ENCODE measurements around the gene UGT1A7.

UGT1A7 gene

GRCh38 chr2:233798335-233799086, 116.8 kb downstream of the UGT1A7 start:
- DNase-seq (ENCODE audit: low read depth, low spot score): no peak
- no peak overlapping the region for H3K4me3 ChIP-seq (ENCODE audit: low read length)
- H3K27ac ChIP-seq (ENCODE audit: low read length): no peak overlapping the region
- no peaks in the 10 kb centered on the region for H3K9me3 ChIP-seq (ENCODE audit: control insufficient read depth, insufficient read depth, low read length)
- WGBS (ENCODE audit: insufficient coverage, insufficient read length): no CpG with 5 or more reads among the region's 14 CpGs
- H3K36me3 ChIP-seq (ENCODE audit: control insufficient read depth, insufficient read depth, low read length): 0 out of 2 replicates have a peak, but pooled peaks cover 1% of the 10 kb centered on the region
- no peaks in the 10 kb centered on the region for H3K4me1 ChIP-seq (ENCODE audit: control insufficient read depth, insufficient read depth, low read length)
- no peaks in the 10 kb centered on the region for H3K27me3 ChIP-seq (ENCODE audit: control insufficient read depth, insufficient read depth, low read length)

- Histone ChIP-seq H3K4me3 (ENCODE audit: low read length) (no peak overlapping the region), H3K4me1 (ENCODE audit: control insufficient read depth, insufficient read depth, low read length) (no peaks in the 10 kb centered on the region), H3K27me3 (ENCODE audit: control insufficient read depth, insufficient read depth, low read length) (no peaks in the 10 kb centered on the region), H3K27ac (ENCODE audit: low read length) (no peak overlapping the region), H3K36me3 (ENCODE audit: control insufficient read depth, insufficient read depth, low read length) (no peaks in the 10 kb centered on the region), H3K9me3 (ENCODE audit: control insufficient read depth, insufficient read depth, low read length) (no peaks in the 10 kb centered on the region)
- WGBS (ENCODE audit: insufficient coverage, insufficient read length): no CpG with 5 or more reads among the region's 7 CpGs
- DNase-seq (ENCODE audit: low read depth, low spot score): no peak
Observed at GRCh38 chr2:233799087-233799665, 117.5 kb downstream of the UGT1A7 start.

GRCh38 chr2:233799716-233800115, 118.0 kb downstream of the UGT1A7 start:
- no peak overlapping the region for H3K27ac ChIP-seq (ENCODE audit: low read length)
- no peaks in the 10 kb centered on the region for H3K4me1 ChIP-seq (ENCODE audit: control insufficient read depth, insufficient read depth, low read length)
- no peaks in the 10 kb centered on the region for H3K27me3 ChIP-seq (ENCODE audit: control insufficient read depth, insufficient read depth, low read length)
- WGBS (ENCODE audit: insufficient coverage, insufficient read length): no CpG with 5 or more reads among the region's 5 CpGs
- no peak overlapping the region for H3K4me3 ChIP-seq (ENCODE audit: low read length)
- DNase-seq (ENCODE audit: low read depth, low spot score): no peak
- no peaks in the 10 kb centered on the region for H3K36me3 ChIP-seq (ENCODE audit: control insufficient read depth, insufficient read depth, low read length)
- no peaks in the 10 kb centered on the region for H3K9me3 ChIP-seq (ENCODE audit: control insufficient read depth, insufficient read depth, low read length)

GRCh38 chr2:233800208-233800607, 118.5 kb downstream of the UGT1A7 start:
- H3K27me3 ChIP-seq (ENCODE audit: control insufficient read depth, insufficient read depth, low read length): no peaks in the 10 kb centered on the region
- no CpG with 5 or more reads among the region's 7 CpGs for WGBS (ENCODE audit: insufficient coverage, insufficient read length)
- H3K27ac ChIP-seq (ENCODE audit: low read length): no peak overlapping the region
- DNase-seq (ENCODE audit: low read depth, low spot score): no peak
- no peaks in the 10 kb centered on the region for H3K9me3 ChIP-seq (ENCODE audit: control insufficient read depth, insufficient read depth, low read length)
- H3K4me3 ChIP-seq (ENCODE audit: low read length): no peak overlapping the region
- H3K36me3 ChIP-seq (ENCODE audit: control insufficient read depth, insufficient read depth, low read length): no peaks in the 10 kb centered on the region
- H3K4me1 ChIP-seq (ENCODE audit: control insufficient read depth, insufficient read depth, low read length): no peaks in the 10 kb centered on the region

GRCh38 chr2:233801357-233802131, 119.8 kb downstream of the UGT1A7 start:
- Histone ChIP-seq H3K4me3 (ENCODE audit: low read length) (no peak overlapping the region), H3K27ac (ENCODE audit: low read length) (no peak overlapping the region), H3K36me3 (ENCODE audit: control insufficient read depth, insufficient read depth, low read length) (no peaks in the 10 kb centered on the region), H3K27me3 (ENCODE audit: control insufficient read depth, insufficient read depth, low read length) (no peaks in the 10 kb centered on the region), H3K9me3 (ENCODE audit: control insufficient read depth, insufficient read depth, low read length) (no peaks in the 10 kb centered on the region), H3K4me1 (ENCODE audit: control insufficient read depth, insufficient read depth, low read length) (no peaks in the 10 kb centered on the region)
- WGBS (ENCODE audit: insufficient coverage, insufficient read length): no CpG with 5 or more reads among the region's 9 CpGs
- no peak for DNase-seq (ENCODE audit: low read depth, low spot score)

GRCh38 chr2:233802132-233802815, 120.6 kb downstream of the UGT1A7 start:
- no peak for DNase-seq (ENCODE audit: low read depth, low spot score)
- H3K27me3 ChIP-seq (ENCODE audit: control insufficient read depth, insufficient read depth, low read length): no peaks in the 10 kb centered on the region
- H3K4me3 ChIP-seq (ENCODE audit: low read length): no peak overlapping the region
- WGBS (ENCODE audit: insufficient coverage, insufficient read length): no CpG with 5 or more reads among the region's 3 CpGs
- no peak overlapping the region for H3K27ac ChIP-seq (ENCODE audit: low read length)
- no peaks in the 10 kb centered on the region for H3K4me1 ChIP-seq (ENCODE audit: control insufficient read depth, insufficient read depth, low read length)
- H3K36me3 ChIP-seq (ENCODE audit: control insufficient read depth, insufficient read depth, low read length): no peaks in the 10 kb centered on the region
- H3K9me3 ChIP-seq (ENCODE audit: control insufficient read depth, insufficient read depth, low read length): no peaks in the 10 kb centered on the region

GRCh38 chr2:233803292-233803911, 121.7 kb downstream of the UGT1A7 start:
- WGBS (ENCODE audit: insufficient coverage, insufficient read length): no CpG with 5 or more reads among the region's 2 CpGs
- no peaks in the 10 kb centered on the region for H3K4me1 ChIP-seq (ENCODE audit: control insufficient read depth, insufficient read depth, low read length)

GRCh38 chr2:233803994-233804393, 122.3 kb downstream of the UGT1A7 start:
- no peak for DNase-seq (ENCODE audit: low read depth, low spot score)
- Histone ChIP-seq H3K36me3 (ENCODE audit: control insufficient read depth, insufficient read depth, low read length) (no peaks in the 10 kb centered on the region), H3K9me3 (ENCODE audit: control insufficient read depth, insufficient read depth, low read length) (no peaks in the 10 kb centered on the region), H3K4me1 (ENCODE audit: control insufficient read depth, insufficient read depth, low read length) (no peaks in the 10 kb centered on the region), H3K27ac (ENCODE audit: low read length) (no peak overlapping the region), H3K27me3 (ENCODE audit: control insufficient read depth, insufficient read depth, low read length) (no peaks in the 10 kb centered on the region), H3K4me3 (ENCODE audit: low read length) (no peak overlapping the region)
- no CpG with 5 or more reads among the region's 8 CpGs for WGBS (ENCODE audit: insufficient coverage, insufficient read length)

More at GRCh38 chr2:233803292-233803911, 121.7 kb downstream of the UGT1A7 start:
- Histone ChIP-seq H3K4me3 (ENCODE audit: low read length) (no peak overlapping the region), H3K27me3 (ENCODE audit: control insufficient read depth, insufficient read depth, low read length) (no peaks in the 10 kb centered on the region), H3K9me3 (ENCODE audit: control insufficient read depth, insufficient read depth, low read length) (no peaks in the 10 kb centered on the region), H3K27ac (ENCODE audit: low read length) (no peak overlapping the region), H3K36me3 (ENCODE audit: control insufficient read depth, insufficient read depth, low read length) (no peaks in the 10 kb centered on the region)
- DNase-seq (ENCODE audit: low read depth, low spot score): no peak

GRCh38 chr2:233807215-233807865, 125.6 kb downstream of the UGT1A7 start:
- Histone ChIP-seq H3K27me3 (ENCODE audit: control insufficient read depth, insufficient read depth, low read length) (no peaks in the 10 kb centered on the region), H3K27ac (ENCODE audit: low read length) (no peak overlapping the region), H3K4me3 (ENCODE audit: low read length) (no peak overlapping the region), H3K36me3 (ENCODE audit: control insufficient read depth, insufficient read depth, low read length) (no peaks in the 10 kb centered on the region), H3K9me3 (ENCODE audit: control insufficient read depth, insufficient read depth, low read length) (no peaks in the 10 kb centered on the region), H3K4me1 (ENCODE audit: control insufficient read depth, insufficient read depth, low read length) (no peaks in the 10 kb centered on the region)
- WGBS (ENCODE audit: insufficient coverage, insufficient read length): no CpG with 5 or more reads among the region's 12 CpGs
- no peak for DNase-seq (ENCODE audit: low read depth, low spot score)
